Naive thymus-derived CD4-positive, alpha-beta T cell (primary cell): ENCODE data around the gene FKBP7. TPM values are rescaled to one million over a fixed set of nuclear protein-coding genes. Genes with fewer than 3 reads are reported as not detected.

Experiments used
- ATAC-seq: fragments of 150-1000 bp; cut with Tn5 transposase; 2 replicates; pipeline ENCODE4 v1.10.0; 2021; ENCODE audit warnings: mild to moderate bottlenecking, moderate library complexity
- CTCF ChIA-PET: fragments of 350-600 bp; sonication (Branson Sonifier 250); formaldehyde crosslinking; loops from one replicate; lab custom pipeline; 2021; ENCODE audit warnings: antibody characterized with exemption; lab: Charles Lee
- POLR2A ChIA-PET: fragments of 350-600 bp; sonication (Branson Sonifier 250); formaldehyde crosslinking; loops from one replicate; lab custom pipeline; 2021; ENCODE audit warnings: antibody characterized with exemption, inconsistent platforms; lab: Charles Lee
- DNase-seq, 9 donors: peaks; one replicate each; pipeline versions ENCODE4 v3.0.0 to v3.0.0-alpha.2; 2020 to 2022; ENCODE audit warnings: mixed read lengths in 1 of 9
- H3K27ac ChIP-seq: one replicate; pipeline ENCODE4 v1.7.0; 2013; ENCODE audit warnings: mild to moderate bottlenecking, low read depth, low read length, moderate library complexity
- H3K27me3 ChIP-seq, 2 donors: one replicate each; pipeline ENCODE4 v1.7.0; 2013; ENCODE audit warnings: low read length in 2 of 2, mild to moderate bottlenecking in 2 of 2, moderate library complexity in 2 of 2; ENCODE audit not compliant: control insufficient read depth in 2 of 2, insufficient read depth in 2 of 2
- H3K36me3 ChIP-seq, 3 experiments: 1 replicate in 2 of 3; 2 replicates in 1 of 3; pipeline ENCODE4 v1.7.0; 2013; ENCODE audit warnings: low read length in 3 of 3, mild to moderate bottlenecking in 3 of 3, moderate library complexity in 1 of 3; ENCODE audit not compliant: insufficient read depth in 3 of 3, control insufficient read depth in 2 of 3
- H3K4me1 ChIP-seq, 2 donors: one replicate each; pipeline ENCODE4 v1.7.0; 2013; ENCODE audit warnings: low read length in 2 of 2, mild to moderate bottlenecking in 2 of 2, moderate library complexity in 1 of 2; ENCODE audit not compliant: control insufficient read depth in 2 of 2, insufficient read depth in 2 of 2
- H3K4me3 ChIP-seq: 2 replicates; pipeline ENCODE4 v1.7.0; 2013; ENCODE audit warnings: mild to moderate bottlenecking, low read length
- H3K9me3 ChIP-seq, 3 experiments: 1 replicate in 2 of 3; 2 replicates in 1 of 3; pipeline ENCODE4 v1.7.0; 2013; ENCODE audit warnings: low read length in 3 of 3; ENCODE audit not compliant: control insufficient read depth in 2 of 3
- H3K27ac Mint-ChIP-seq, 9 donors: one replicate each; pipeline ENCODE4 v1.8.0; 2020 to 2022; ENCODE audit warnings: mixed read lengths in 9 of 9, mild to moderate bottlenecking in 8 of 9, moderate library complexity in 5 of 9, inconsistent platforms in 2 of 9
- H3K27me3 Mint-ChIP-seq, 5 donors: one replicate each; pipeline ENCODE4 v1.8.0; 2021 to 2022; ENCODE audit warnings: mixed read lengths in 5 of 5, mild to moderate bottlenecking in 1 of 5
- H3K36me3 Mint-ChIP-seq, 5 donors: one replicate each; pipeline ENCODE4 v1.8.0; 2020 to 2022; ENCODE audit warnings: mixed read lengths in 5 of 5, mild to moderate bottlenecking in 3 of 5, inconsistent platforms in 1 of 5
- H3K4me1 Mint-ChIP-seq, 7 donors: one replicate each; pipeline ENCODE4 v1.8.0; 2020 to 2022; ENCODE audit warnings: mixed read lengths in 7 of 7, mild to moderate bottlenecking in 3 of 7, inconsistent platforms in 1 of 7
- H3K4me3 Mint-ChIP-seq, 10 donors: one replicate each; pipeline ENCODE4 v1.8.0; 2020 to 2022; ENCODE audit warnings: mild to moderate bottlenecking in 10 of 10, mixed read lengths in 10 of 10, moderate library complexity in 6 of 10, inconsistent platforms in 2 of 10
- H3K9me3 Mint-ChIP-seq, 11 donors: one replicate each; pipeline ENCODE4 v1.8.0; 2020 to 2022; ENCODE audit warnings: mixed read lengths in 11 of 11, mild to moderate bottlenecking in 4 of 11, inconsistent platforms in 1 of 11, moderate library complexity in 1 of 11
- intact Hi-C, 2 donors: fragments of 100-400 bp; cut with micrococcal nuclease; formaldehyde crosslinking; loops; one replicate each; pipeline ENCODE4 v1.15.1; 2023
- polyA plus RNA-seq, 2 donors: library from polyadenylated mRNA; unstranded; fragments of 300-500 nt; fragmentation: Illumina TruSeq; gene quantifications; one replicate each; pipeline ENCODE4 v1.2.3, GENCODE V29; 2021
- total RNA-seq, 6 experiments: library from RNA in 5 of 6; stranded (reverse) in 5 of 6; gene quantifications; 1 replicate in 5 of 6; 2 replicates in 1 of 6; pipeline ENCODE4 v1.2.3 and lab custom pipeline; 2021 to 2026

FKBP7 gene
- total and polyA plus RNA-seq, 7 experiments from 2014 or later: 0.64 to 4.6 (median 2.4) TPM

GRCh38 chr2:178450774-178451525 lies 27.4 kb downstream of the FKBP7 start, which contains the start of the genes PJVK and PRKRA:
TSS of gene PJVK (plus strand) at chr2:178451378. CDS start at chr2:178453410, 2,032 bp downstream.
TSS of gene PRKRA (minus strand) at chr2:178451175. CDS start at chr2:178451030, 145 bp downstream.
- H3K36me3 ChIP-seq: peaks cover 0 to 9% (median 4%) of the 10 kb centered on the region in 3 experiments
- DNase-seq: peak; percentile 92 to 99 (median 93)
- no peaks in the 10 kb centered on the region for H3K27me3 ChIP-seq
- ChIA-PET POLR2A (interaction anchor here (0.6 to 3.3 kb wide), 14 partner anchors 14 to 1186 kb away, joined by 3 to 31 read pairs (median 4); partner anchors contain the start of genes NFE2L2 and PLEKHA3), CTCF (interaction anchor here (0.6 to 1.7 kb wide), 4 partner anchors 28 to 36 kb away, joined by 3 to 5 read pairs (median 4); no protein-coding TSS in a partner anchor)
- H3K36me3 Mint-ChIP-seq: peaks cover 5 to 16% (median 9%) of the 10 kb centered on the region in 5 donors
- no peaks in the 10 kb centered on the region for H3K9me3 ChIP-seq
- H3K9me3 Mint-ChIP-seq: peaks cover 0 to 4% (median 0%) of the 10 kb centered on the region in 11 donors
- peak within 1 kb of the TSS; percentile 100 for H3K27ac ChIP-seq
- H3K27ac Mint-ChIP-seq: peak within 1 kb of the TSS; percentile 88 to 98 (median 95)
- peaks cover 12 to 25% of the 10 kb centered on the region in 2 donors for H3K4me1 ChIP-seq
- intact Hi-C loops: loop anchor here (1.0 to 10.0 kb wide), 12 partner anchors 27 to 1556 kb away; partner anchors contain the start of genes CWC22 (in 2 of the 2), FKBP7 (in 2 of the 2), HNRNPA3 (in 1 of the 2) and OSBPL6 (in 1 of the 2)
- H3K4me3 Mint-ChIP-seq: peak within 1 kb of the TSS; percentile 90 to 96 (median 90)
- peak; percentile 94 for ATAC-seq
- H3K27me3 Mint-ChIP-seq: peaks cover 0 to 9% (median 0%) of the 10 kb centered on the region in 5 donors
- H3K4me1 Mint-ChIP-seq: peaks cover 12 to 36% (median 30%) of the 10 kb centered on the region in 7 donors
- H3K4me3 ChIP-seq: peak within 1 kb of the TSS; percentile 94

- CTCF ChIA-PET: interaction anchor here (0.6 to 1.7 kb wide), 4 partner anchors 28 to 36 kb away, joined by 3 to 5 read pairs (median 4); no protein-coding TSS in a partner anchor
Measured at GRCh38 chr2:178450524-178450773, 28.0 kb downstream of the FKBP7 start.

GRCh38 chr2:178449700-178450523 lies 28.5 kb downstream of the FKBP7 start:
- Mint-ChIP-seq H3K27me3 (peaks cover 0 to 7% (median 0%) of the 10 kb centered on the region in 5 donors), H3K4me1 (peaks cover 17 to 41% (median 35%) of the 10 kb centered on the region in 7 donors), H3K9me3 (peaks cover 0 to 4% (median 0%) of the 10 kb centered on the region in 11 donors), H3K27ac (peak overlapping the region; percentile 80 to 98 (median 95)), H3K4me3 (peak overlapping the region; percentile 89 to 96 (median 90)), H3K36me3 (peaks cover 5 to 18% (median 12%) of the 10 kb centered on the region in 5 donors)
- H3K4me3 ChIP-seq: peak overlapping the region; percentile 94
- H3K4me1 ChIP-seq: peaks cover 12 to 25% of the 10 kb centered on the region in 2 donors
- POLR2A ChIA-PET: interaction anchor here (0.6 to 3.3 kb wide), 10 partner anchors 9 to 1185 kb away, joined by 3 to 31 read pairs (median 4); partner anchors contain the start of genes NFE2L2 and PLEKHA3
- ATAC-seq: no peak
- peak in 2 of 9 donors; percentile 12 to 88 for DNase-seq
- no peaks in the 10 kb centered on the region for H3K27me3 ChIP-seq
- intact Hi-C loops: loop anchor here (1.0 to 10.0 kb wide), 7 partner anchors 11 to 1237 kb away; partner anchors contain the start of genes HNRNPA3 (in 1 of the 2) and SESTD1 (in 1 of the 2)
- H3K36me3 ChIP-seq: peaks cover 0 to 19% (median 8%) of the 10 kb centered on the region in 3 experiments
- H3K9me3 ChIP-seq: no peaks in the 10 kb centered on the region
- CTCF ChIA-PET: interaction anchor here (0.8 to 1.7 kb wide), 4 partner anchors 30 to 35 kb away, joined by 3 to 5 read pairs (median 4); no protein-coding TSS in a partner anchor
- peak overlapping the region; percentile 100 for H3K27ac ChIP-seq

More at GRCh38 chr2:178450524-178450773, 28.0 kb downstream of the FKBP7 start:
- Histone ChIP-seq H3K4me1 (peaks cover 12 to 25% of the 10 kb centered on the region in 2 donors), H3K36me3 (peaks cover 0 to 14% (median 4%) of the 10 kb centered on the region in 3 experiments), H3K27ac (peak overlapping the region; percentile 100), H3K9me3 (no peaks in the 10 kb centered on the region), H3K4me3 (peak overlapping the region; percentile 94), H3K27me3 (no peaks in the 10 kb centered on the region)
- Mint-ChIP-seq H3K27me3 (peaks cover 0 to 9% (median 0%) of the 10 kb centered on the region in 5 donors), H3K36me3 (peaks cover 5 to 16% (median 10%) of the 10 kb centered on the region in 5 donors), H3K4me1 (peaks cover 12 to 36% (median 30%) of the 10 kb centered on the region in 7 donors), H3K9me3 (peaks cover 0 to 4% (median 0%) of the 10 kb centered on the region in 11 donors), H3K27ac (peak overlapping the region; percentile 80 to 98 (median 95)), H3K4me3 (peak overlapping the region; percentile 89 to 96 (median 90))
- POLR2A ChIA-PET: interaction anchor here (0.9 to 3.3 kb wide), 15 partner anchors 10 to 1185 kb away, joined by 3 to 31 read pairs (median 4); partner anchors contain the start of genes NFE2L2 and PLEKHA3
- intact Hi-C loops: loop anchor here (1.0 to 10.0 kb wide), 6 partner anchors 36 to 1238 kb away; partner anchors contain the start of genes HNRNPA3 (in 1 of the 2) and SESTD1 (in 1 of the 2)
- ATAC-seq (peak; percentile 62), DNase-seq (peak in 5 of 9 donors; percentile 70 to 86 (median 85))

GRCh38 chr2:178448968-178449661 lies 29.3 kb downstream of the FKBP7 start:
- H3K4me3 ChIP-seq: no peak overlapping the region
- DNase-seq: no peak
- peaks cover 0 to 24% (median 15%) of the 10 kb centered on the region in 5 donors for H3K36me3 Mint-ChIP-seq

GRCh38 chr2:178441426-178441825 lies 37.0 kb downstream of the FKBP7 start:
- ATAC-seq (no peak), DNase-seq (no peak)
- peaks cover 17 to 55% (median 23%) of the 10 kb centered on the region in 3 experiments for H3K36me3 ChIP-seq
- H3K4me1 Mint-ChIP-seq: peaks cover 2 to 26% (median 11%) of the 10 kb centered on the region in 7 donors
- H3K4me3 ChIP-seq: no peak overlapping the region
- CTCF ChIA-PET: no interaction called here
- POLR2A ChIA-PET: interaction anchor here (1.6 kb wide), 1 partner anchor 8 kb away, joined by 8 read pairs; no protein-coding TSS in a partner anchor
- peaks cover 4 to 55% (median 24%) of the 10 kb centered on the region in 5 donors for H3K36me3 Mint-ChIP-seq
- no peaks in the 10 kb centered on the region for H3K9me3 ChIP-seq
- H3K4me1 ChIP-seq: no peaks in the 10 kb centered on the region
- no peaks in the 10 kb centered on the region for H3K9me3 Mint-ChIP-seq
- peak overlapping the region in 1 of 9 donors; percentile 20 for H3K27ac Mint-ChIP-seq
- intact Hi-C loops: no loop called here
- no peak overlapping the region for H3K4me3 Mint-ChIP-seq
- no peak overlapping the region for H3K27ac ChIP-seq
- H3K27me3 Mint-ChIP-seq: no peaks in the 10 kb centered on the region
- no peaks in the 10 kb centered on the region for H3K27me3 ChIP-seq

More at GRCh38 chr2:178448968-178449661, 29.3 kb downstream of the FKBP7 start:
- no peaks in the 10 kb centered on the region for H3K9me3 Mint-ChIP-seq
- Histone ChIP-seq H3K27me3 (no peaks in the 10 kb centered on the region), H3K9me3 (no peaks in the 10 kb centered on the region), H3K36me3 (peaks cover 0 to 23% (median 9%) of the 10 kb centered on the region in 3 experiments), H3K27ac (peak overlapping the region; percentile 100), H3K4me1 (peaks cover 12 to 25% of the 10 kb centered on the region in 2 donors)
- ATAC-seq: no peak
- peak overlapping the region; percentile 54 to 98 (median 94) for H3K27ac Mint-ChIP-seq
- CTCF ChIA-PET: interaction anchor here (0.8 kb wide), 1 partner anchor 34 kb away, joined by 5 read pairs; no protein-coding TSS in a partner anchor
- POLR2A ChIA-PET: interaction anchor here (0.6 to 3.3 kb wide), 9 partner anchors 8 to 336 kb away, joined by 3 to 31 read pairs (median 4); partner anchors contain the start of gene PLEKHA3
- peak overlapping the region; percentile 26 to 96 (median 90) for H3K4me3 Mint-ChIP-seq
- intact Hi-C loops: loop anchor here in 1 of 2 donors (1.0 kb wide), 1 partner anchor 10 kb away; no protein-coding TSS in a partner anchor
- H3K4me1 Mint-ChIP-seq: peaks cover 20 to 47% (median 37%) of the 10 kb centered on the region in 7 donors
- H3K27me3 Mint-ChIP-seq: peaks cover 0 to 4% (median 0%) of the 10 kb centered on the region in 5 donors
